ENCODE results near the gene ADGRF1.

DNA sequence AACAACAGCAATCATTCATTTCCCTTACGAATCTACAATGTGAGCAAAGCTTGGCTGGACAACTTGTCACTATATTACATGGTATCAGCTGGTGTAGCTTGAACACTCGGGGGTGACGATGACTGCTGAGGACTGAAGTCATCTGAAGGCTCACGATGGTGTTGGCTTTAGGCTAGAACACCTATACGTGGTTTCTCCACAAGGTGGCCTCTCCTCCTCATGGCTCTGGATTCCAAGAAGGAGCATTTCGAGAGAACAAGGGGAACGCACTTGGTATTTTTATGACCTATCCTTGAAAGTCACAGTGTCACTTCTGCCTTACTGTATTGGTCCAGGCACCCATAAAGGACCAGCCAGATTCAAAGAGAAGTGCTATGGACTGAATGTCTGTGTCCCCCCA is 37.5 kb upstream of the ADGRF1 start:
- TF ChIP-seq, protein P1, sequence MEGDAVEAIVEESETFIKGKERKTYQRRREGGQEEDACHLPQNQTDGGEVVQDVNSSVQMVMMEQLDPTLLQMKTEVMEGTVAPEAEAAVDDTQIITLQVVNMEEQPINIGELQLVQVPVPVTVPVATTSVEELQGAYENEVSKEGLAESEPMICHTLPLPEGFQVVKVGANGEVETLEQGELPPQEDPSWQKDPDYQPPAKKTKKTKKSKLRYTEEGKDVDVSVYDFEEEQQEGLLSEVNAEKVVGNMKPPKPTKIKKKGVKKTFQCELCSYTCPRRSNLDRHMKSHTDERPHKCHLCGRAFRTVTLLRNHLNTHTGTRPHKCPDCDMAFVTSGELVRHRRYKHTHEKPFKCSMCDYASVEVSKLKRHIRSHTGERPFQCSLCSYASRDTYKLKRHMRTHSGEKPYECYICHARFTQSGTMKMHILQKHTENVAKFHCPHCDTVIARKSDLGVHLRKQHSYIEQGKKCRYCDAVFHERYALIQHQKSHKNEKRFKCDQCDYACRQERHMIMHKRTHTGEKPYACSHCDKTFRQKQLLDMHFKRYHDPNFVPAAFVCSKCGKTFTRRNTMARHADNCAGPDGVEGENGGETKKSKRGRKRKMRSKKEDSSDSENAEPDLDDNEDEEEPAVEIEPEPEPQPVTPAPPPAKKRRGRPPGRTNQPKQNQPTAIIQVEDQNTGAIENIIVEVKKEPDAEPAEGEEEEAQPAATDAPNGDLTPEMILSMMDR (IDR thresholded peaks at IDR 0.05): peak in 1 of 12 donors; percentile 4
- no peak for TF ChIP-seq POLR2A (IDR thresholded peaks at IDR 0.05)
